Endothelial cell of umbilical vein (primary cell): ENCODE measurements around the gene AK4. TPM values are rescaled to one million over a fixed set of nuclear protein-coding genes. Genes with fewer than 3 reads are reported as not detected.

Experiments used
- BruUV-seq: library from RNA; stranded (reverse); fragments of 400-500 nt; replicated peaks from 2 replicates; lab custom pipeline; 2021; lab: Mats Ljungman, UMichigan
- CTCF ChIA-PET: fragments of 300-600, 350-600 bp; sonication (Branson Sonifier 250); formaldehyde crosslinking; loops from one replicate; lab custom pipeline; 2021; ENCODE audit warnings: antibody characterized with exemption, inconsistent platforms; lab: Charles Lee
- POLR2A ChIA-PET: fragments of 300-600, 350-600 bp; sonication (Branson Sonifier 250); formaldehyde crosslinking; loops from one replicate; lab custom pipeline; 2021; ENCODE audit warnings: antibody characterized with exemption, inconsistent platforms; lab: Charles Lee
- DNase-seq: peaks from one replicate; pipeline ENCODE4 v3.0.0-alpha.2; 2011; ENCODE audit warnings: low read depth, low spot score
- FAIRE-seq: peaks from 2 replicates; lab custom pipeline; 2011; peaks lifted over from hg19 to GRCh38; lab: Jason Lieb, UNC
- H2AFZ ChIP-seq: 2 replicates; pipeline ENCODE4 v1.6.0; 2012; ENCODE audit warnings: low read depth, low read length, control low read depth, inconsistent platforms
- H3K27ac ChIP-seq: 2 replicates; pipeline ENCODE4 v1.5.1; 2011; ENCODE audit warnings: low read depth, mild to moderate bottlenecking, control low read depth, low read length, moderate library complexity; ENCODE audit not compliant: insufficient read depth
- H3K27me3 ChIP-seq, 2 experiments: 2 replicates each; pipeline versions ENCODE4 v1.6.0 to v1.6.1; 2011; ENCODE audit warnings: low read length in 2 of 2, mixed read lengths in 1 of 2; ENCODE audit not compliant: control insufficient read depth in 2 of 2, insufficient read depth in 2 of 2
- H3K36me3 ChIP-seq, 2 experiments: 2 replicates in 1 of 2; 3 replicates in 1 of 2; pipeline ENCODE4 v1.5.1; 2011; ENCODE audit warnings: low read length in 2 of 2, mild to moderate bottlenecking in 1 of 2, moderate library complexity in 1 of 2; ENCODE audit not compliant: control insufficient read depth in 2 of 2, insufficient read depth in 2 of 2; ENCODE audit errors: extremely low read depth in 1 of 2
- H3K4me1 ChIP-seq: 3 replicates; pipeline ENCODE4 v1.5.1; 2011; ENCODE audit warnings: mild to moderate bottlenecking, low read length; ENCODE audit not compliant: control insufficient read depth, insufficient read depth; ENCODE audit errors: extremely low read depth
- H3K4me2 ChIP-seq: 2 replicates; pipeline ENCODE4 v1.6.1; 2011; ENCODE audit warnings: low read length, control low read depth, mixed read lengths; ENCODE audit not compliant: insufficient read depth
- H3K4me3 ChIP-seq, 3 experiments: fragments of 200-600 bp in 1 of 3; sonication (generic), shearing (Covaris generic) in 1 of 3; replicated peaks in 1 of 3; 2 replicates each; pipeline ENCODE4 v1.5.1; 2011 to 2016; ENCODE audit warnings: control low read depth in 3 of 3, low read length in 3 of 3, mild to moderate bottlenecking in 2 of 3, inconsistent platforms in 1 of 3, low read depth in 1 of 3, moderate library complexity in 1 of 3; ENCODE audit not compliant: insufficient read depth in 1 of 3
- H3K79me2 ChIP-seq: 2 replicates; pipeline ENCODE4 v1.6.0; 2012; ENCODE audit warnings: low read length, inconsistent platforms; ENCODE audit not compliant: control insufficient read depth, insufficient read depth
- H3K9ac ChIP-seq: replicated peaks from 2 replicates; pipeline ENCODE3; 2011; ENCODE audit warnings: low read length, control low read depth; ENCODE audit not compliant: insufficient read depth; ENCODE audit errors: extremely low read depth
- H3K9me1 ChIP-seq: replicated peaks from 3 replicates; pipeline ENCODE4 v1.6.0; 2011; ENCODE audit warnings: mild to moderate bottlenecking, low read length; ENCODE audit not compliant: control insufficient read depth, insufficient read depth; ENCODE audit errors: extremely low read depth
- H3K9me3 ChIP-seq: replicated peaks from 2 replicates; pipeline ENCODE4 v1.5.1; 2012; ENCODE audit warnings: low read length, inconsistent platforms; ENCODE audit not compliant: control insufficient read depth, insufficient read depth
- H4K20me1 ChIP-seq: replicated peaks from 2 replicates; pipeline ENCODE3; 2011; ENCODE audit warnings: mild to moderate bottlenecking, low read length; ENCODE audit not compliant: control insufficient read depth, insufficient read depth; ENCODE audit errors: extremely low read depth
- CTCF ChIP-seq, 2 donors: IDR thresholded peaks; 1 replicate in 1 of 2; 2 replicates in 1 of 2; pipeline ENCODE4 v1.5.1; 2011; ENCODE audit warnings: low read length in 2 of 2, mild to moderate bottlenecking in 2 of 2, moderate library complexity in 2 of 2, control low read depth in 1 of 2, inconsistent platforms in 1 of 2, low read depth in 1 of 2; ENCODE audit not compliant: insufficient read depth in 1 of 2; ENCODE audit errors: extremely low read depth in 1 of 2
- EZH2 ChIP-seq: IDR thresholded peaks from 2 replicates; pipeline ENCODE4 v1.6.1; 2012; ENCODE audit warnings: borderline replicate concordance, low read depth, mild to moderate bottlenecking, moderate library complexity, low read length, inconsistent platforms; ENCODE audit not compliant: severe bottlenecking
- FOS ChIP-seq: IDR thresholded peaks from 2 replicates; pipeline ENCODE4 v1.6.1; 2011; ENCODE audit warnings: mild to moderate bottlenecking, low read length, moderate library complexity, borderline replicate concordance; ENCODE audit not compliant: insufficient read depth
- GATA2 ChIP-seq: IDR thresholded peaks from 2 replicates; pipeline ENCODE4 v1.7.0; 2011; ENCODE audit warnings: low read depth, mild to moderate bottlenecking, moderate library complexity, mixed read lengths, low read length; ENCODE audit not compliant: insufficient read length, insufficient read depth
- JUN ChIP-seq: IDR thresholded peaks from 2 replicates; pipeline ENCODE4 v1.6.1; 2011; ENCODE audit warnings: borderline replicate concordance, low read depth; ENCODE audit not compliant: insufficient read length, insufficient read depth
- MAX ChIP-seq: IDR thresholded peaks from 2 replicates; pipeline ENCODE4 v1.6.1; 2011; ENCODE audit not compliant: insufficient read depth, insufficient read length
- MYC ChIP-seq: IDR thresholded peaks from one replicate; pipeline ENCODE4 v1.6.1; 2011; ENCODE audit warnings: mild to moderate bottlenecking, low read depth, low read length
- POLR2A ChIP-seq: IDR thresholded peaks from 2 replicates; pipeline ENCODE4 v1.6.1; 2012; ENCODE audit warnings: low read depth, mild to moderate bottlenecking, control low read depth, low read length
- POLR2AphosphoS5 ChIP-seq: IDR thresholded peaks from 2 replicates; pipeline ENCODE4 v1.6.1; 2012; ENCODE audit warnings: low read depth, mild to moderate bottlenecking, control low read depth, low read length, moderate library complexity; ENCODE audit not compliant: insufficient read depth
- dilution Hi-C: fragments of 300-500 bp; cut with MboI; formaldehyde crosslinking; loops from one replicate; pipeline ENCODE4 v1.15.0; 2019; ENCODE audit warnings: low sequenced_read_pairs; ENCODE audit not compliant: extremely low pct_ligation_motif_present
- intact Hi-C: fragments of 100-400 bp; cut with micrococcal nuclease; formaldehyde crosslinking; loops from one replicate; pipeline ENCODE4 v1.10.0; 2022
- polyA plus RNA-seq, 4 experiments: library from polyadenylated mRNA; depleted of rRNA in 3 of 4; stranded (reverse) in 3 of 4; unstranded in 1 of 4; fragments of >200 nt; gene quantifications; 2 replicates each; pipeline versions ENCODE4 v1.2.1 to v1.2.3, GENCODE V29; 2011 to 2012; ENCODE audit warnings: missing spikeins in 1 of 4
- total RNA-seq: library from RNA; stranded (reverse); gene quantifications from 2 replicates; pipeline ENCODE4 v1.2.3, GENCODE V29; 2021

AK4 gene
- total and polyA plus RNA-seq, 2 donors (not counting 3 experiments of a cell fraction or from before 2014, with no cell fraction given): 2.2 to 5.6 TPM

DNA sequence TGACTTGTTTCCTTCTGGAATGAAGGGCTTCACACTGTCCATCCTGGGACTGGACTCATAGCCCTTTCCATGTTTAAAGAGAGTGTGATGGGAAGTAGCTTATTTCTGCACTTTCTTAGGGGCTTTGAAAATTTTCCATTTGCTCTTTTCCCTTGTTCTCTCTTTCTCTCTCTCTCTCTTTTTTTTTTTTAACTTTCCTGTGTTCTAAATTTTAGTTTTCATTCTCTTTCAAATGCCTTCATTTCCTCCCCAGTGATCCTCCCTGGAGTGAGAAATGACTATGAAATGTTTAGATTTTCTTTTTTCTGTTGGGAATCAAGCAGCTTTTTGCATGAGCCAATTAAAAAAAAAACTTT is 2.1 kb downstream of the AK4 start:
- TF ChIP-seq EZH2 (no peak), JUN (no peak), GATA2 (no peak), CTCF (IDR thresholded peaks at IDR 0.05; ENCODE audit: extremely low read depth in 1 of 2, insufficient read depth in 1 of 2, low read depth in 1 of 2, low read length in 2 of 2) (no peak), MAX (no peak), FOS (no peak), POLR2AphosphoS5 (no peak), MYC (no peak), POLR2A (no peak)
- BruUV-seq: no TSS peak
- no peak overlapping the region for H3K27ac ChIP-seq
- CTCF ChIA-PET: interaction anchor here (0.7 to 3.4 kb wide), 3 partner anchors 9 to 661 kb away, joined by 3 to 13 read pairs (median 4); no protein-coding TSS in a partner anchor
- peaks cover 0 to 13% of the 10 kb centered on the region in 2 experiments for H3K27me3 ChIP-seq
- no peak overlapping the region for H3K4me3 ChIP-seq
- no peaks in the 10 kb centered on the region for H3K9me3 ChIP-seq
- H4K20me1 ChIP-seq: no peaks in the 10 kb centered on the region
- FAIRE-seq (no peak), DNase-seq (no peak)
- no peak overlapping the region for H2AFZ ChIP-seq
- H3K4me1 ChIP-seq: no peaks in the 10 kb centered on the region
- H3K36me3 ChIP-seq: no peaks in the 10 kb centered on the region
- no peak overlapping the region for H3K4me2 ChIP-seq
- H3K9ac ChIP-seq: no peak overlapping the region
- dilution Hi-C loops (no loop called here), intact Hi-C loops (no loop called here)
- H3K9me1 ChIP-seq: no peaks in the 10 kb centered on the region
- POLR2A ChIA-PET: no interaction called here
- no peaks in the 10 kb centered on the region for H3K79me2 ChIP-seq
